HepG2 (cell line): Measurements from ENCODE around the gene SNAI1. TPM values are rescaled to one million over a fixed set of nuclear protein-coding genes. Genes with fewer than 3 reads are reported as not detected.

Experiments
- HDAC6 ChIP-seq: fragments of 200-600 bp; sonication (generic); IDR thresholded peaks from 2 replicates; pipeline ENCODE4 v1.7.0; 2017; ENCODE audit warnings: mild to moderate bottlenecking, antibody characterized with exemption, low read length, low read depth
- HNF4G ChIP-seq, 2 experiments: sonication (generic) in 1 of 2; formaldehyde crosslinking in 1 of 2; IDR thresholded peaks; 2 replicates each; pipeline versions ENCODE4 v1.4.0 to v1.6.1; 2011 to 2020; ENCODE audit warnings: borderline replicate concordance in 2 of 2, low read depth in 2 of 2, mild to moderate bottlenecking in 2 of 2, low read length in 1 of 2, missing genetic modification reagents in 1 of 2, moderate library complexity in 1 of 2
- IKZF4 ChIP-seq: sonication (generic); formaldehyde crosslinking; IDR thresholded peaks from 2 replicates; pipeline ENCODE4 v1.5.1; 2020; ENCODE audit warnings: borderline replicate concordance, mild to moderate bottlenecking, low read depth, missing genetic modification reagents; ENCODE audit errors: not compliant biosample characterization
- KDM2A ChIP-seq: sonication (generic); formaldehyde crosslinking; IDR thresholded peaks from 2 replicates; pipeline ENCODE4 v1.4.0; 2020; ENCODE audit warnings: low read depth, missing genetic modification reagents, borderline replicate concordance
- MED8 ChIP-seq: sonication (generic); formaldehyde crosslinking; IDR thresholded peaks from 2 replicates; pipeline ENCODE4 v1.8.1; 2023; ENCODE audit warnings: mild to moderate bottlenecking, missing genetic modification reagents; ENCODE audit not compliant: insufficient replicate concordance
- MTA3 ChIP-seq: sonication (generic); formaldehyde crosslinking; IDR thresholded peaks from 2 replicates; pipeline ENCODE4 v1.4.0; 2020; ENCODE audit warnings: missing genetic modification reagents
- NFKBIZ ChIP-seq: IDR thresholded peaks from 2 replicates; pipeline ENCODE4 v1.6.1; 2018; ENCODE audit warnings: missing genetic modification reagents, missing compliant biosample characterization
- NR2F2 ChIP-seq: IDR thresholded peaks from 2 replicates; pipeline ENCODE4 v1.6.1; 2012; ENCODE audit warnings: low read depth, inconsistent platforms, borderline replicate concordance
- NRL ChIP-seq: sonication (generic); formaldehyde crosslinking; IDR thresholded peaks from 2 replicates; pipeline ENCODE4 v1.5.0; 2020; ENCODE audit warnings: missing genetic modification reagents, mild to moderate bottlenecking, moderate library complexity, borderline replicate concordance
- TEAD2 ChIP-seq: sonication (generic); formaldehyde crosslinking; IDR thresholded peaks from 2 replicates; pipeline ENCODE4 v1.9.0; 2021; ENCODE audit warnings: missing genetic modification reagents
- ZEB1 ChIP-seq: IDR thresholded peaks from 2 replicates; pipeline ENCODE4 v1.6.1; 2012; ENCODE audit warnings: mild to moderate bottlenecking, low read depth, inconsistent platforms; ENCODE audit not compliant: insufficient replicate concordance
- ZMYM3 ChIP-seq: sonication (generic); formaldehyde crosslinking; IDR thresholded peaks from 2 replicates; pipeline ENCODE4 v1.5.1; 2020; ENCODE audit warnings: mild to moderate bottlenecking, missing genetic modification reagents
- ZNF660 ChIP-seq: sonication (generic); formaldehyde crosslinking; IDR thresholded peaks from 2 replicates; pipeline ENCODE4 v1.5.1; 2020; ENCODE audit warnings: mild to moderate bottlenecking, low read depth, missing genetic modification reagents, borderline replicate concordance
- polyA plus RNA-seq, 8 experiments: library from polyadenylated mRNA; depleted of rRNA in 3 of 8; stranded (reverse) in 7 of 8; unstranded in 1 of 8; fragments of >200 nt; fragmentation: Illumina TruSeq in 4 of 8; extraction: Trizol in 4 of 8; gene quantifications; 2 replicates each; pipeline versions ENCODE4 v1.2.1 to v1.2.3, GENCODE V29; 2011 to 2016; ENCODE audit warnings: low read depth in 4 of 8, missing spikeins in 1 of 8, mixed read lengths in 1 of 8; ENCODE audit not compliant: insufficient read depth in 1 of 8
- total RNA-seq, 5 experiments: library from RNA; depleted of rRNA; stranded (reverse); fragments of >200 nt; fragmentation: Illumina TruSeq; extraction: Trizol; gene quantifications; 2 replicates each; pipeline ENCODE4 v1.2.3, GENCODE V29; 2016; ENCODE audit warnings: low read depth in 1 of 5
- TF ChIP-seq, protein P1 (sequence below): sonication (generic); formaldehyde crosslinking; IDR thresholded peaks from 2 replicates; pipeline ENCODE4 v1.4.0; 2020; ENCODE audit warnings: missing genetic modification reagents, low read depth, mild to moderate bottlenecking, borderline replicate concordance
- TF ChIP-seq, protein P2 (sequence below): sonication (generic); formaldehyde crosslinking; IDR thresholded peaks from 2 replicates; pipeline ENCODE4 v1.4.0; 2020; ENCODE audit warnings: missing genetic modification reagents
- TF ChIP-seq, protein P3 (sequence below): sonication (generic); formaldehyde crosslinking; IDR thresholded peaks from one replicate; pipeline ENCODE4 v1.5.1; 2020; ENCODE audit warnings: mild to moderate bottlenecking, missing genetic modification reagents; ENCODE audit errors: not compliant biosample characterization

Gene SNAI1
- total and polyA plus RNA-seq, 2 of the 13 experiments (the other 11 are each of a cell fraction or from before 2014, with no cell fraction given), result 1.3 to 1.4 TPM

DNA sequence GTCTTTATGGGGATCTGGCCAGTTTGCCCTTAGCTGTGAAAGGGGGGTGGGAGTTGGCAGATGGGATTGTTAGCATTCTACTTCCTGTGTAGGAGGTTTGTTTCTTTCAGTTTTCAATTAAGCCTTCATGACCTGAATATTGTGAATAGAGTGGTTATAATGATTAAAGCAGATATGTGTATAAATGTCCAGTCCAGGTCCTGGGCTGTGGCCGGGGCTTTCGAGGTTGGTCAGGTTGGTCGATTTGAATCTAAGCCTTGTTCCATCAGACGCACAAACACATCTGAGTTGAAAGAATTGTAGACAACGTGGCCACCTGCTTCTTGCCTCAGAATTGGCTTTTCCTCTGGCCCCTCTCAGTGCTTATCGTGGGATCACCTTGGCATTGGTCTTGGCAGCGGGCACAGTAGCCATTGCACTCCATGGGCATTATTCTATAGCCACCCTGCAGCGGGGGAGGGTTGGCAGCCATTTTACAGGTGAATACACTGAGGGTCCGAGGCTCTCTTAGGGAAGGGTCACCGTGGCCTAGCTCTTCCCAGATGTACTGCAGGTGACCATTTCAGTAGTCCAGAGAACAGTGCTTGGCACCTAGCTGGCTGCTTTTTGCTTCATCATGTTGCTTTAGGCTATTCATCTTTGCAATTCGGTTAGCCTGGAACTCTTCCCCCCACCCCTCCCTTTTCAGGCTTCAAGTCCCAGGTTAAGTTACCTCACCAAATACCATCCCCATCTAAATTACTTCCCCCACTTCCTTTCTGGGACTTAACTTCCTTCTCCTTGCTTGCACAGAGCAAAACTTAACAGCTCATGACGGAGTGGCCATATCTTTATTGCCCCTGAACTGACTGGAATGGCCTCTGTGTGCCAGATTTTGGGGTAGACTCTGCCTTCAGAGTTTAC is 45.5 kb upstream of the SNAI1 start (continued):
- no peak for TF ChIP-seq NRL
- TF ChIP-seq, protein P1, sequence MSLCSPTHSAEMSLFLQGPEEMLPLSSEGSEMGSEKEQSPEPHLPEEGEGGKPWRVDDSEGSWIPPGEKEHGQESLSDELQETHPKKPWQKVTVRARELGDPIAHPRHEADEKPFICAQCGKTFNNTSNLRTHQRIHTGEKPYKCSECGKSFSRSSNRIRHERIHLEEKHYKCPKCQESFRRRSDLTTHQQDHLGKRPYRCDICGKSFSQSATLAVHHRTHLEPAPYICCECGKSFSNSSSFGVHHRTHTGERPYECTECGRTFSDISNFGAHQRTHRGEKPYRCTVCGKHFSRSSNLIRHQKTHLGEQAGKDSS, result no peak
- no peak for TF ChIP-seq HDAC6
- TF ChIP-seq, protein P2, sequence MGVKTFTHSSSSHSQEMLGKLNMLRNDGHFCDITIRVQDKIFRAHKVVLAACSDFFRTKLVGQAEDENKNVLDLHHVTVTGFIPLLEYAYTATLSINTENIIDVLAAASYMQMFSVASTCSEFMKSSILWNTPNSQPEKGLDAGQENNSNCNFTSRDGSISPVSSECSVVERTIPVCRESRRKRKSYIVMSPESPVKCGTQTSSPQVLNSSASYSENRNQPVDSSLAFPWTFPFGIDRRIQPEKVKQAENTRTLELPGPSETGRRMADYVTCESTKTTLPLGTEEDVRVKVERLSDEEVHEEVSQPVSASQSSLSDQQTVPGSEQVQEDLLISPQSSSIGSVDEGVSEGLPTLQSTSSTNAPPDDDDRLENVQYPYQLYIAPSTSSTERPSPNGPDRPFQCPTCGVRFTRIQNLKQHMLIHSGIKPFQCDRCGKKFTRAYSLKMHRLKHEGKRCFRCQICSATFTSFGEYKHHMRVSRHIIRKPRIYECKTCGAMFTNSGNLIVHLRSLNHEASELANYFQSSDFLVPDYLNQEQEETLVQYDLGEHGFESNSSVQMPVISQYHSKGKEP, result no peak
- no peak for TF ChIP-seq MTA3 (CRISPR knock-in tag)
- peak; percentile 3 for TF ChIP-seq MED8 (CRISPR knock-in tag)
- TF ChIP-seq KDM2A (CRISPR knock-in tag), result no peak
- no peak for TF ChIP-seq ZEB1
- TF ChIP-seq NFKBIZ (CRISPR knock-in tag), result no peak
- no peak for TF ChIP-seq HNF4G (IDR thresholded peaks at IDR 0.05; ENCODE audit: borderline replicate concordance, low read depth, low read length)
- no peak for TF ChIP-seq HNF4G (CRISPR knock-in tag; IDR thresholded peaks at IDR 0.05; ENCODE audit: borderline replicate concordance, low read depth)
- TF ChIP-seq, protein P3, sequence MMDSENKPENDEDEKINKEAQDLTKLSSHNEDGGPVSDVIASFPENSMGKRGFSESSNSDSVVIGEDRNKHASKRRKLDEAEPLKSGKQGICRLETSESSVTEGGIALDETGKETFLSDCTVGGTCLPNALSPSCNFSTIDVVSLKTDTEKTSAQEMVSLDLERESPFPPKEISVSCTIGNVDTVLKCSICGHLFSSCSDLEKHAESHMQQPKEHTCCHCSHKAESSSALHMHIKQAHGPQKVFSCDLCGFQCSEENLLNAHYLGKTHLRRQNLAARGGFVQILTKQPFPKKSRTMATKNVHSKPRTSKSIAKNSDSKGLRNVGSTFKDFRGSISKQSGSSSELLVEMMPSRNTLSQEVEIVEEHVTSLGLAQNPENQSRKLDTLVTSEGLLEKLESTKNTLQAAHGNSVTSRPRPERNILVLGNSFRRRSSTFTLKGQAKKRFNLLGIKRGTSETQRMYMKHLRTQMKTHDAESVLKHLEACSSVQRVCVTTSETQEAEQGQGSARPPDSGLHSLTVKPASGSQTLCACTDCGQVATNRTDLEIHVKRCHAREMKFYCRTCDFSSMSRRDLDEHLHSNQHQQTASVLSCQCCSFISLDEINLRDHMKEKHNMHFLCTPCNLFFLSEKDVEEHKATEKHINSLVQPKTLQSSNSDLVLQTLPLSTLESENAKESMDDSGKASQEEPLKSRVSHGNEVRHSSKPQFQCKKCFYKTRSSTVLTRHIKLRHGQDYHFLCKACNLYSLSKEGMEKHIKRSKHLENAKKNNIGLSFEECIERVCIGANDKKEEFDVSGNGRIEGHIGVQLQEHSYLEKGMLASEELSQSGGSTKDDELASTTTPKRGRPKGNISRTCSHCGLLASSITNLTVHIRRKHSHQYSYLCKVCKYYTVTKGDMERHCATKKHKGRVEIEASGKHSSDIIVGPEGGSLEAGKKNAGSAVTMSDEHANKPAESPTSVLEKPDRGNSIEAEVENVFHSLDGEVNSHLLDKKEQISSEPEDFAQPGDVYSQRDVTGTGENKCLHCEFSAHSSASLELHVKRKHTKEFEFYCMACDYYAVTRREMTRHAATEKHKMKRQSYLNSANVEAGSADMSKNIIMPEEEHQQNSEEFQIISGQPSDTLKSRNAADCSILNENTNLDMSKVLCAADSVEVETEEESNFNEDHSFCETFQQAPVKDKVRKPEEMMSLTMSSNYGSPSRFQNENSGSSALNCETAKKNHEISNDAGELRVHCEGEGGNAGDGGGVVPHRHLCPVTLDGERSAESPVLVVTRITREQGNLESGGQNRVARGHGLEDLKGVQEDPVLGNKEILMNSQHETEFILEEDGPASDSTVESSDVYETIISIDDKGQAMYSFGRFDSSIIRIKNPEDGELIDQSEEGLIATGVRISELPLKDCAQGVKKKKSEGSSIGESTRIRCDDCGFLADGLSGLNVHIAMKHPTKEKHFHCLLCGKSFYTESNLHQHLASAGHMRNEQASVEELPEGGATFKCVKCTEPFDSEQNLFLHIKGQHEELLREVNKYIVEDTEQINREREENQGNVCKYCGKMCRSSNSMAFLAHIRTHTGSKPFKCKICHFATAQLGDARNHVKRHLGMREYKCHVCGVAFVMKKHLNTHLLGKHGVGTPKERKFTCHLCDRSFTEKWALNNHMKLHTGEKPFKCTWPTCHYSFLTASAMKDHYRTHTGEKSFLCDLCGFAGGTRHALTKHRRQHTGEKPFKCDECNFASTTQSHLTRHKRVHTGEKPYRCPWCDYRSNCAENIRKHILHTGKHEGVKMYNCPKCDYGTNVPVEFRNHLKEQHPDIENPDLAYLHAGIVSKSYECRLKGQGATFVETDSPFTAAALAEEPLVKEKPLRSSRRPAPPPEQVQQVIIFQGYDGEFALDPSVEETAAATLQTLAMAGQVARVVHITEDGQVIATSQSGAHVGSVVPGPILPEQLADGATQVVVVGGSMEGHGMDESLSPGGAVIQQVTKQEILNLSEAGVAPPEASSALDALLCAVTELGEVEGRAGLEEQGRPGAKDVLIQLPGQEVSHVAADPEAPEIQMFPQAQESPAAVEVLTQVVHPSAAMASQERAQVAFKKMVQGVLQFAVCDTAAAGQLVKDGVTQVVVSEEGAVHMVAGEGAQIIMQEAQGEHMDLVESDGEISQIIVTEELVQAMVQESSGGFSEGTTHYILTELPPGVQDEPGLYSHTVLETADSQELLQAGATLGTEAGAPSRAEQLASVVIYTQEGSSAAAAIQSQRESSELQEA (CRISPR knock-in tag), result no peak
- no peak for TF ChIP-seq IKZF4 (CRISPR knock-in tag)
- peak; percentile 85 for TF ChIP-seq ZMYM3 (CRISPR knock-in tag)
- TF ChIP-seq ZNF660, result no peak
- TF ChIP-seq TEAD2, result no peak
- no peak for TF ChIP-seq NR2F2
